ENCODE data around the gene PNMA1. TPM values are rescaled to one million over a fixed set of nuclear protein-coding genes. Genes with fewer than 3 reads are reported as not detected.

Gene PNMA1
- polyA plus RNA-seq, 4 donors, result 10.8 to 23.5 (median 14.6) TPM

DNA sequence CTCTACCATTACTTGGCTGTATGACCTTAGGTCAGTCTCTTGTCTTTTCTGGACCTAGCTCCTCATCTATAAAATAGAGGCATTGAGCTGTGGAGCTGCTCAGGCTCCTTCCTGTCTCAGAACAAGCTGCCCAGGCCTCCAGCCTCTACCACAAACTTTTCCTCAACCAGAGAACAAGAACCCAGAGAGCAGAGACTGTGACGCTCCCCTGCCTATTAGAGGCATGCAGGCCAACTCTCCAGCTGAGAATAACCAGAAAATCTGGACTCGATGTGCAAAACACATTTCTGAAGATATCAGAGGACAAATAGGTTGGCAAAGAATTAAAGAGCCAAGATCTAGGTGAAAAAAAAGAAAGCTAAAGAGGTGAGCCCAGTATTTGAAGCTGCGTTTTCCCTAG lies 17.8 kb upstream of the PNMA1 start:
- Histone ChIP-seq H3K27ac (ENCODE audit: low read depth in 1 of 3, low read length in 2 of 3) (peak overlapping the region in 1 of 3 donors; percentile 22), H3K4me1 (ENCODE audit: control insufficient read depth in 3 of 3, insufficient read depth in 2 of 3, low read depth in 1 of 3, low read length in 2 of 3) (peaks cover 2 to 43% (median 10%) of the 10 kb centered on the region in 3 donors), H3K4me3 (ENCODE audit: low read depth in 1 of 3, low read length in 3 of 3) (no peak overlapping the region), H3K9me3 (ENCODE audit: control insufficient read depth in 2 of 2, insufficient read depth in 1 of 2, low read depth in 1 of 2, low read length in 1 of 2) (no peaks in the 10 kb centered on the region), H3K36me3 (ENCODE audit: control insufficient read depth in 3 of 3, insufficient read depth in 2 of 3, low read depth in 1 of 3, low read length in 3 of 3) (peaks cover 16 to 69% (median 21%) of the 10 kb centered on the region in 3 donors), H3K27me3 (ENCODE audit: control insufficient read depth in 3 of 3, insufficient read depth in 3 of 3, low read length in 3 of 3) (no peaks in the 10 kb centered on the region)
- no peak for DNase-seq
- 86 to 93% (median 92%) methylated on average over 3 of the region's 3 CpGs for WGBS, 3 donors
- no peak for FAIRE-seq

- Histone ChIP-seq H3K9me3 (ENCODE audit: control insufficient read depth in 2 of 2, insufficient read depth in 1 of 2, low read depth in 1 of 2, low read length in 1 of 2) (no peaks in the 10 kb centered on the region), H3K36me3 (ENCODE audit: control insufficient read depth in 3 of 3, insufficient read depth in 2 of 3, low read depth in 1 of 3, low read length in 3 of 3) (peaks cover 23 to 72% (median 30%) of the 10 kb centered on the region in 3 donors), H3K27ac (ENCODE audit: low read depth in 1 of 3, low read length in 2 of 3) (peak overlapping the region in 2 of 3 donors; percentile 71 to 86), H3K27me3 (ENCODE audit: control insufficient read depth in 3 of 3, insufficient read depth in 3 of 3, low read length in 3 of 3) (no peaks in the 10 kb centered on the region), H3K4me1 (ENCODE audit: control insufficient read depth in 3 of 3, insufficient read depth in 2 of 3, low read depth in 1 of 3, low read length in 2 of 3) (peaks cover 2 to 52% (median 10%) of the 10 kb centered on the region in 3 donors), H3K4me3 (ENCODE audit: low read depth in 1 of 3, low read length in 3 of 3) (no peak overlapping the region)
- peak in 1 of 2 donors; percentile 12 for DNase-seq
- FAIRE-seq, result no peak
- 77 to 83% (median 78%) methylated on average over 3 of the region's 3 CpGs for WGBS, 3 donors
Observed at GRCh38 chr14:73731111-73731510, 16.9 kb upstream of the PNMA1 start.

- Histone ChIP-seq H3K4me1 (ENCODE audit: control insufficient read depth in 3 of 3, insufficient read depth in 2 of 3, low read depth in 1 of 3, low read length in 2 of 3) (peaks cover 2 to 66% (median 10%) of the 10 kb centered on the region in 3 donors), H3K9me3 (ENCODE audit: control insufficient read depth in 2 of 2, insufficient read depth in 1 of 2, low read depth in 1 of 2, low read length in 1 of 2) (no peaks in the 10 kb centered on the region), H3K27ac (ENCODE audit: low read depth in 1 of 3, low read length in 2 of 3) (peak overlapping the region; percentile 2 to 86 (median 71)), H3K36me3 (ENCODE audit: control insufficient read depth in 3 of 3, insufficient read depth in 2 of 3, low read depth in 1 of 3, low read length in 3 of 3) (peaks cover 30 to 79% (median 36%) of the 10 kb centered on the region in 3 donors), H3K27me3 (ENCODE audit: control insufficient read depth in 3 of 3, insufficient read depth in 3 of 3, low read length in 3 of 3) (no peaks in the 10 kb centered on the region), H3K4me3 (ENCODE audit: low read depth in 1 of 3, low read length in 3 of 3) (no peak overlapping the region)
- FAIRE-seq (no peak), DNase-seq (peak; percentile 76 to 82)
- WGBS, 3 donors, result 77 to 84% (median 83%) methylated on average over 23 of the region's 23 CpGs
Observed at GRCh38 chr14:73729556-73730265, 15.5 kb upstream of the PNMA1 start.

GRCh38 chr14:73728717-73729330 lies 14.6 kb upstream of the PNMA1 start:
- no peaks in the 10 kb centered on the region for H3K9me3 ChIP-seq (ENCODE audit: control insufficient read depth in 2 of 2, insufficient read depth in 1 of 2, low read depth in 1 of 2, low read length in 1 of 2)
- WGBS, 3 donors, result 19 to 26% (median 21%) methylated on average over 6 of the region's 6 CpGs
- H3K36me3 ChIP-seq (ENCODE audit: control insufficient read depth in 3 of 3, insufficient read depth in 2 of 3, low read depth in 1 of 3, low read length in 3 of 3), result peaks cover 30 to 78% (median 39%) of the 10 kb centered on the region in 3 donors
- DNase-seq (peak; percentile 93), FAIRE-seq (no peak)
- peak overlapping the region; percentile 71 to 86 (median 81) for H3K27ac ChIP-seq (ENCODE audit: low read depth in 1 of 3, low read length in 2 of 3)
- no peaks in the 10 kb centered on the region for H3K27me3 ChIP-seq (ENCODE audit: control insufficient read depth in 3 of 3, insufficient read depth in 3 of 3, low read length in 3 of 3)
- peaks cover 5 to 75% (median 10%) of the 10 kb centered on the region in 3 donors for H3K4me1 ChIP-seq (ENCODE audit: control insufficient read depth in 3 of 3, insufficient read depth in 2 of 3, low read depth in 1 of 3, low read length in 2 of 3)
- no peak overlapping the region for H3K4me3 ChIP-seq (ENCODE audit: low read depth in 1 of 3, low read length in 3 of 3)

GRCh38 chr14:73727166-73727565 lies 13.0 kb upstream of the PNMA1 start:
- Histone ChIP-seq H3K9me3 (ENCODE audit: control insufficient read depth in 2 of 2, insufficient read depth in 1 of 2, low read depth in 1 of 2, low read length in 1 of 2) (no peaks in the 10 kb centered on the region), H3K4me1 (ENCODE audit: control insufficient read depth in 3 of 3, insufficient read depth in 2 of 3, low read depth in 1 of 3, low read length in 2 of 3) (peaks cover 8 to 82% (median 10%) of the 10 kb centered on the region in 3 donors), H3K27ac (ENCODE audit: low read depth in 1 of 3, low read length in 2 of 3) (peak overlapping the region in 2 of 3 donors; percentile 18 to 71), H3K27me3 (ENCODE audit: control insufficient read depth in 3 of 3, insufficient read depth in 3 of 3, low read length in 3 of 3) (no peaks in the 10 kb centered on the region), H3K4me3 (ENCODE audit: low read depth in 1 of 3, low read length in 3 of 3) (no peak overlapping the region), H3K36me3 (ENCODE audit: control insufficient read depth in 3 of 3, insufficient read depth in 2 of 3, low read depth in 1 of 3, low read length in 3 of 3) (peaks cover 34 to 84% (median 47%) of the 10 kb centered on the region in 3 donors)
- no peak for FAIRE-seq
- DNase-seq, result peak in 1 of 2 donors; percentile 73
- WGBS, 3 donors, result 84 to 93% (median 92%) methylated on average over 7 of the region's 7 CpGs

GRCh38 chr14:73726025-73726961 lies 12.1 kb upstream of the PNMA1 start:
- no peaks in the 10 kb centered on the region for H3K27me3 ChIP-seq (ENCODE audit: control insufficient read depth in 3 of 3, insufficient read depth in 3 of 3, low read length in 3 of 3)
- no peak for FAIRE-seq
- H3K4me3 ChIP-seq (ENCODE audit: low read depth in 1 of 3, low read length in 3 of 3), result no peak overlapping the region
- H3K36me3 ChIP-seq (ENCODE audit: control insufficient read depth in 3 of 3, insufficient read depth in 2 of 3, low read depth in 1 of 3, low read length in 3 of 3), result peaks cover 35 to 86% (median 49%) of the 10 kb centered on the region in 3 donors
- peaks cover 8 to 87% (median 9%) of the 10 kb centered on the region in 3 donors for H3K4me1 ChIP-seq (ENCODE audit: control insufficient read depth in 3 of 3, insufficient read depth in 2 of 3, low read depth in 1 of 3, low read length in 2 of 3)
- DNase-seq, result no peak
- no peaks in the 10 kb centered on the region for H3K9me3 ChIP-seq (ENCODE audit: control insufficient read depth in 2 of 2, insufficient read depth in 1 of 2, low read depth in 1 of 2, low read length in 1 of 2)
- H3K27ac ChIP-seq (ENCODE audit: low read depth in 1 of 3, low read length in 2 of 3), result peak overlapping the region in 2 of 3 donors; percentile 71 to 85
- WGBS, 3 donors, result 76 to 90% (median 87%) methylated on average over 14 of the region's 14 CpGs

GRCh38 chr14:73725116-73726024 lies 11.2 kb upstream of the PNMA1 start:
- DNase-seq, result peak in 1 of 2 donors; percentile 36

More at GRCh38 chr14:73725116-73726024, 11.2 kb upstream of the PNMA1 start:
- no peak for FAIRE-seq
- 86 to 92% (median 92%) methylated on average over 8 of the region's 8 CpGs for WGBS, 3 donors
- no peak overlapping the region for H3K4me3 ChIP-seq (ENCODE audit: low read depth in 1 of 3, low read length in 3 of 3)
- no peaks in the 10 kb centered on the region for H3K9me3 ChIP-seq (ENCODE audit: control insufficient read depth in 2 of 2, insufficient read depth in 1 of 2, low read depth in 1 of 2, low read length in 1 of 2)
- H3K27ac ChIP-seq (ENCODE audit: low read depth in 1 of 3, low read length in 2 of 3), result peak overlapping the region in 2 of 3 donors; percentile 71 to 85
- H3K4me1 ChIP-seq (ENCODE audit: control insufficient read depth in 3 of 3, insufficient read depth in 2 of 3, low read depth in 1 of 3, low read length in 2 of 3), result peaks cover 6 to 79% (median 8%) of the 10 kb centered on the region in 3 donors
- no peaks in the 10 kb centered on the region for H3K27me3 ChIP-seq (ENCODE audit: control insufficient read depth in 3 of 3, insufficient read depth in 3 of 3, low read length in 3 of 3)
- H3K36me3 ChIP-seq (ENCODE audit: control insufficient read depth in 3 of 3, insufficient read depth in 2 of 3, low read depth in 1 of 3, low read length in 3 of 3), result peaks cover 37 to 87% (median 57%) of the 10 kb centered on the region in 3 donors

Data from small intestine (tissue), 7 donors.